ENCODE data around the gene P3H3. TPM values are rescaled to one million over a fixed set of nuclear protein-coding genes. Genes with fewer than 3 reads are reported as not detected.

The P3H3 gene
- total and polyA plus RNA-seq, 2 experiments from 2014 or later: 16.4 to 38.2 TPM

DNA sequence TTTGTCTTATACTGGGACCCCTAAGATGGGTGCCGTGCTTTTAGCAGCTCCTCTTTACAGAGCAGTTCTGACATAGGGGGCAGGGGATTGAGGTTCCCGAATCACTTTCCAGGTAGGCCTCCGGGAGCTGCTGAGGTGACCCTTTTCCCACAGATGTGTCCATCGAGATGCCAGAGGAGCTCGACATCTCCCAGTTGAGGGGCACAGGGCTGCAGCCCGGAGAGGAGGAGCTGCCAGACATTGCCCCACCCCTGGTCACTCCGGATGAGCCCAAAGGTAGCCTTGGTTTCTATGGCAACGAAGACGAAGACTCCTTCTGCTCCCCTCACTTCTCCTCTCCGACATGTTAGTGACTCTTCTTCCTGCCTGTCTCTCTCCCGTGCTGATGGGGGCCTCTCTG is 34.8 kb downstream of the P3H3 start:
- DNase-seq (ENCODE audit: low spot score) (no peak), ATAC-seq (no peak)
- Mint-ChIP-seq H3K9me3 (no peaks in the 10 kb centered on the region; the same call in 2 of the 3 replicates), H3K4me1 (peaks cover 14% of the 10 kb centered on the region), H3K36me3 (ENCODE audit: low read depth) (peaks cover 73% of the 10 kb centered on the region), H3K4me3 (peak overlapping the region; percentile 12; the same call in 1 of the 3 replicates), H3K27ac (no peak overlapping the region), H3K27me3 (ENCODE audit: insufficient read depth, low read depth, poor library complexity) (peaks cover 16% of the 10 kb centered on the region)
- no peak for TF ChIP-seq NANOG (IDR thresholded peaks at IDR 0.05; ENCODE audit: borderline replicate concordance)
- TF ChIP-seq, protein P1, sequence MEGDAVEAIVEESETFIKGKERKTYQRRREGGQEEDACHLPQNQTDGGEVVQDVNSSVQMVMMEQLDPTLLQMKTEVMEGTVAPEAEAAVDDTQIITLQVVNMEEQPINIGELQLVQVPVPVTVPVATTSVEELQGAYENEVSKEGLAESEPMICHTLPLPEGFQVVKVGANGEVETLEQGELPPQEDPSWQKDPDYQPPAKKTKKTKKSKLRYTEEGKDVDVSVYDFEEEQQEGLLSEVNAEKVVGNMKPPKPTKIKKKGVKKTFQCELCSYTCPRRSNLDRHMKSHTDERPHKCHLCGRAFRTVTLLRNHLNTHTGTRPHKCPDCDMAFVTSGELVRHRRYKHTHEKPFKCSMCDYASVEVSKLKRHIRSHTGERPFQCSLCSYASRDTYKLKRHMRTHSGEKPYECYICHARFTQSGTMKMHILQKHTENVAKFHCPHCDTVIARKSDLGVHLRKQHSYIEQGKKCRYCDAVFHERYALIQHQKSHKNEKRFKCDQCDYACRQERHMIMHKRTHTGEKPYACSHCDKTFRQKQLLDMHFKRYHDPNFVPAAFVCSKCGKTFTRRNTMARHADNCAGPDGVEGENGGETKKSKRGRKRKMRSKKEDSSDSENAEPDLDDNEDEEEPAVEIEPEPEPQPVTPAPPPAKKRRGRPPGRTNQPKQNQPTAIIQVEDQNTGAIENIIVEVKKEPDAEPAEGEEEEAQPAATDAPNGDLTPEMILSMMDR (conservative IDR thresholded peaks at IDR 0.05; ENCODE audit: low read depth in 2 of 2): no peak
- TF ChIP-seq CREB1 (CRISPR knock-in tag; IDR thresholded peaks at IDR 0.05; ENCODE audit: low read depth): no peak
- no peak for TF ChIP-seq ZNF331 (CRISPR knock-in tag; IDR thresholded peaks at IDR 0.05; ENCODE audit: low read depth)
- no peak for TF ChIP-seq EZH2phosphoT487 (IDR thresholded peaks at IDR 0.05; ENCODE audit: unreplicated experiment)
- TF ChIP-seq, protein P2, sequence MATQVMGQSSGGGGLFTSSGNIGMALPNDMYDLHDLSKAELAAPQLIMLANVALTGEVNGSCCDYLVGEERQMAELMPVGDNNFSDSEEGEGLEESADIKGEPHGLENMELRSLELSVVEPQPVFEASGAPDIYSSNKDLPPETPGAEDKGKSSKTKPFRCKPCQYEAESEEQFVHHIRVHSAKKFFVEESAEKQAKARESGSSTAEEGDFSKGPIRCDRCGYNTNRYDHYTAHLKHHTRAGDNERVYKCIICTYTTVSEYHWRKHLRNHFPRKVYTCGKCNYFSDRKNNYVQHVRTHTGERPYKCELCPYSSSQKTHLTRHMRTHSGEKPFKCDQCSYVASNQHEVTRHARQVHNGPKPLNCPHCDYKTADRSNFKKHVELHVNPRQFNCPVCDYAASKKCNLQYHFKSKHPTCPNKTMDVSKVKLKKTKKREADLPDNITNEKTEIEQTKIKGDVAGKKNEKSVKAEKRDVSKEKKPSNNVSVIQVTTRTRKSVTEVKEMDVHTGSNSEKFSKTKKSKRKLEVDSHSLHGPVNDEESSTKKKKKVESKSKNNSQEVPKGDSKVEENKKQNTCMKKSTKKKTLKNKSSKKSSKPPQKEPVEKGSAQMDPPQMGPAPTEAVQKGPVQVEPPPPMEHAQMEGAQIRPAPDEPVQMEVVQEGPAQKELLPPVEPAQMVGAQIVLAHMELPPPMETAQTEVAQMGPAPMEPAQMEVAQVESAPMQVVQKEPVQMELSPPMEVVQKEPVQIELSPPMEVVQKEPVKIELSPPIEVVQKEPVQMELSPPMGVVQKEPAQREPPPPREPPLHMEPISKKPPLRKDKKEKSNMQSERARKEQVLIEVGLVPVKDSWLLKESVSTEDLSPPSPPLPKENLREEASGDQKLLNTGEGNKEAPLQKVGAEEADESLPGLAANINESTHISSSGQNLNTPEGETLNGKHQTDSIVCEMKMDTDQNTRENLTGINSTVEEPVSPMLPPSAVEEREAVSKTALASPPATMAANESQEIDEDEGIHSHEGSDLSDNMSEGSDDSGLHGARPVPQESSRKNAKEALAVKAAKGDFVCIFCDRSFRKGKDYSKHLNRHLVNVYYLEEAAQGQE (IDR thresholded peaks at IDR 0.05; ENCODE audit: unreplicated experiment): no peak
- Histone ChIP-seq H3K4me2 (no peak overlapping the region), H3K27ac (ENCODE audit: low read depth) (no peak overlapping the region), H3K4me1 (ENCODE audit: insufficient read depth) (peaks cover 17% of the 10 kb centered on the region), H4K20me1 (replicated peaks; ENCODE audit: insufficient read depth) (peaks cover 4% of the 10 kb centered on the region; the same call in 1 of the 2 replicates), H3K27me3 (ENCODE audit: insufficient read depth) (no peaks in the 10 kb centered on the region), H3K36me3 (ENCODE audit: insufficient read depth) (peaks cover 8% of the 10 kb centered on the region), H3K9me2 (ENCODE audit: insufficient read depth) (no peaks in the 10 kb centered on the region), H2AFZ (no peak overlapping the region), H3K79me2 (replicated peaks; ENCODE audit: insufficient read depth) (peaks cover 7% of the 10 kb centered on the region), H3F3A (replicated peaks; ENCODE audit: low read depth) (peaks cover 16% of the 10 kb centered on the region), H3K4me3 (no peak overlapping the region)

DNA sequence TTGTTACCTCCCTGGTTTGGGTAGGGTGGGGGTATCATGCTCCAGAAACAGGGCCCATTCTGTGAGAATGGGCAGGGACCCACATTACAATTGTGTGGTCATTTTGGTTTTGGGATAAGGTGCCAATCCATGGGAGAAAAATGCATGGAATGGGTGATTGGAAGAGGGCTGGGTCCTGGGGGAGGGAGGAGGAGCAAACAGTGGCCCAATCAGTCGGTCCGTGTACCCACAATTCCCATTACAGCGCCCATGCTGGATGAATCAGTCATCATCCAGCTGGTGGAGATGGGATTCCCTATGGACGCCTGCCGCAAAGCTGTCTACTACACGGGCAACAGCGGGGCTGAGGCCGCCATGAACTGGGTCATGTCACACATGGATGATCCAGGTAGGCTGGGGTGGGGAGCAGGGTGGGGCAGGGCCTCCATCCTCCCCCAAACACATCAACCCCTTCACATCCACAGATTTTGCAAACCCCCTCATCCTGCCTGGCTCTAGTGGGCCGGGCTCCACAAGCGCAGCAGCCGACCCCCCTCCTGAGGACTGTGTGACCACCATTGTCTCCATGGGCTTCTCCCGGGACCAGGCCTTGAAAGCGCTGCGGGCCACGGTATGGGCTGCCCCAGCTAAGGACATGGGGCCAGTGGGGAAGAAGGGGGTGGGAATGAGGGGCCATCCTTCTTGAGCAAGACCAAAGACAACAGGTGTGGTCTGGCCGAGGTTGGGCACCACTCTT is 35.5 kb downstream of the P3H3 start:
- no peak overlapping the region for H3K27ac ChIP-seq (ENCODE audit: low read depth)
- H3K36me3 Mint-ChIP-seq (ENCODE audit: low read depth): peaks cover 76% of the 10 kb centered on the region
- TF ChIP-seq EZH2phosphoT487 (IDR thresholded peaks at IDR 0.05; ENCODE audit: unreplicated experiment) (no peak), ZNF462 (CRISPR knock-in tag; IDR thresholded peaks at IDR 0.05) (no peak), EZH2 (IDR thresholded peaks at IDR 0.05; ENCODE audit: low read depth, unreplicated experiment) (no peak), CREB1 (CRISPR knock-in tag; IDR thresholded peaks at IDR 0.05; ENCODE audit: low read depth) (no peak)

More for the DNA sequence above, 35.5 kb downstream of the P3H3 start:
- Histone ChIP-seq H2AFZ (no peak overlapping the region), H3K79me2 (replicated peaks; ENCODE audit: insufficient read depth) (peaks cover 14% of the 10 kb centered on the region), H3K4me1 (ENCODE audit: insufficient read depth) (peaks cover 22% of the 10 kb centered on the region), H3K4me2 (no peak overlapping the region), H4K20me1 (replicated peaks; ENCODE audit: insufficient read depth) (peaks cover 4% of the 10 kb centered on the region), H3K27me3 (ENCODE audit: insufficient read depth) (no peaks in the 10 kb centered on the region), H3K4me3 (no peak overlapping the region), H3K9me2 (ENCODE audit: insufficient read depth) (no peaks in the 10 kb centered on the region), H3K36me3 (ENCODE audit: insufficient read depth) (peaks cover 8% of the 10 kb centered on the region), H3F3A (replicated peaks; ENCODE audit: low read depth) (peaks cover 23% of the 10 kb centered on the region)
- Mint-ChIP-seq H3K27me3 (ENCODE audit: insufficient read depth, low read depth, poor library complexity) (peaks cover 22% of the 10 kb centered on the region), H3K9me3 (no peaks in the 10 kb centered on the region; the same call in 2 of the 3 replicates), H3K4me3 (peak overlapping the region; percentile 12; the same call in 1 of the 3 replicates), H3K4me1 (peaks cover 20% of the 10 kb centered on the region), H3K27ac (no peak overlapping the region)
- ATAC-seq (no peak), DNase-seq (ENCODE audit: low spot score) (no peak)
